ENCODE measurements around the gene CBR4.

The CBR4 gene

DNA sequence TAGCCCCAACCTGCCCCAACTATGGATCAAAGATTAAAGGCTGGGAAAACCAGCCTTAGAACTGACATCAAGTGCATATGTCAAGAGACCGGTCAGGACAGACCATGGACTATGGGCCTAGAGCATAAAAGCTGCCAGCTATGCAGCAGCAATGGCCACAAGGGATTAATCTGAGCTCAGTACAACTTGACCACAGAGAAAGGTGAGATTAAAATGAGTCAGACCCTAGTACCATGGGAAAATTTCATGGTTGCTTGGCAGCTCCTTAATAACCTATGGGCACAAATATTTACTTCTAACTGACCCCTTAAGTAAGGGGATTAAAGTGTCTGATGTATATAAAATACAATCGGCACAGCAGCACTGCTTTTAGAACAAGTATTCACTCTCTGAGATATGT, 54.4 kb downstream of the CBR4 start:
- TF ChIP-seq TAF1 (IDR thresholded peaks at IDR 0.05; ENCODE audit: borderline replicate concordance, insufficient read depth, low read length), result no peak

GRCh38 chr4:168945291-168945690, 64.8 kb downstream of the CBR4 start:
- TF ChIP-seq FOXP2 (optimal IDR thresholded peaks at IDR 0.05; ENCODE audit: borderline replicate concordance, extremely low read depth, extremely low read length, insufficient read depth) (no peak), SIN3A (IDR thresholded peaks at IDR 0.05; ENCODE audit: borderline replicate concordance, insufficient read depth, low read length) (no peak), TAF1 (IDR thresholded peaks at IDR 0.05; ENCODE audit: borderline replicate concordance, insufficient read depth, low read length) (no peak), POLR2AphosphoS5 (IDR thresholded peaks at IDR 0.05; ENCODE audit: low read depth, low read length) (no peak), REST (IDR thresholded peaks at IDR 0.05; ENCODE audit: insufficient read depth in 1 of 2, low read depth in 2 of 2, low read length in 2 of 2) (no peak)

- no peak for TF ChIP-seq REST (IDR thresholded peaks at IDR 0.05; ENCODE audit: insufficient read depth in 1 of 2, low read depth in 2 of 2, low read length in 2 of 2)
- TF ChIP-seq SIN3A (IDR thresholded peaks at IDR 0.05; ENCODE audit: borderline replicate concordance, insufficient read depth, low read length), result no peak
- no peak for TF ChIP-seq FOXP2 (optimal IDR thresholded peaks at IDR 0.05; ENCODE audit: borderline replicate concordance, extremely low read depth, extremely low read length, insufficient read depth)
- no peak for TF ChIP-seq POLR2AphosphoS5 (IDR thresholded peaks at IDR 0.05; ENCODE audit: low read depth, low read length)
- no peak for TF ChIP-seq TAF1 (IDR thresholded peaks at IDR 0.05; ENCODE audit: borderline replicate concordance, insufficient read depth, low read length)
These were observed 67.1 kb downstream of the CBR4 start for GRCh38 chr4:168942985-168943384.
